Stimulated activated naive CD8-positive, alpha-beta T cell treated with anti-CD3 and anti-CD28 coated beads, Interleukin-15, amount 100 ng/mL, for 72 hours (primary cell): ENCODE results near the gene NRDE2.
"Not testable (repeated sequence)": the region's sequence is repeated elsewhere in the genome, so short reads cannot be mapped to it uniquely, and the experiment has no call there.

Experiments used
- ATAC-seq: fragments of 150-1000 bp; cut with Tn5 transposase; 2 replicates; pipeline ENCODE4 v1.10.0; 2021; ENCODE audit warnings: mild to moderate bottlenecking, moderate library complexity
- DNase-seq, 2 donors: peaks; one replicate each; pipeline ENCODE4 v3.0.0; 2021 to 2022
- H3K27ac Mint-ChIP-seq, 2 donors: one replicate each; pipeline ENCODE4 v1.8.0; 2022; ENCODE audit warnings: mild to moderate bottlenecking in 2 of 2, mixed read lengths in 2 of 2, moderate library complexity in 2 of 2
- H3K27me3 Mint-ChIP-seq: one replicate; pipeline ENCODE4 v1.8.0; 2022; ENCODE audit warnings: mixed read lengths
- H3K4me1 Mint-ChIP-seq: one replicate; pipeline ENCODE4 v1.8.0; 2022; ENCODE audit warnings: mild to moderate bottlenecking, mixed read lengths
- H3K4me3 Mint-ChIP-seq, 2 donors: one replicate each; pipeline ENCODE4 v1.8.0; 2022; ENCODE audit warnings: mild to moderate bottlenecking in 2 of 2, mixed read lengths in 2 of 2, moderate library complexity in 1 of 2
- H3K9me3 Mint-ChIP-seq, 2 donors: one replicate each; pipeline ENCODE4 v1.8.0; 2022; ENCODE audit warnings: mixed read lengths in 2 of 2

The NRDE2 gene

DNA sequence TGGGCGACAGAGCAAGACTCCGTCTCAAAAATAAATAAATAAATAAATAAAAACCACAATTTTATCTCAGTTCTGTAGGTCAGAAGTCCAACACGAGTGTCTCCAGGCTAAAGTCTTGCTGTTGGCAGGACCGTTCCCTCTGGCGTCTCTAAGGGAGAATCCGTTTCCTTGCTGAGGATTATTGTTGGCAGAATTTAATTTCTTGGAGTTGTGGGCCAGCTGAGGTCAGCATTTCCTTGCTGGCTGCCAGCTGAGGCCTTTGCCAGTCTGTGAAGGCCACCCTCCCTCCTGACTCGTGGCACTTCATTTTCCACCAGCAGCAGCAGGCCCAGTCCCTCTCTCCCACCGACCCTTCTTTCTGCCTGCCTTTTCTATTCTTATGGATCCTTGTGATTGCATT is 58.2 kb downstream of the NRDE2 start:
- DNase-seq (no peak), ATAC-seq (no peak)
- H3K4me3 Mint-ChIP-seq, result no peak overlapping the region
- peaks cover 16% of the 10 kb centered on the region for H3K4me1 Mint-ChIP-seq
- no peaks in the 10 kb centered on the region for H3K9me3 Mint-ChIP-seq
- H3K27me3 Mint-ChIP-seq, result no peaks in the 10 kb centered on the region
- H3K27ac Mint-ChIP-seq, result no peak overlapping the region

DNA sequence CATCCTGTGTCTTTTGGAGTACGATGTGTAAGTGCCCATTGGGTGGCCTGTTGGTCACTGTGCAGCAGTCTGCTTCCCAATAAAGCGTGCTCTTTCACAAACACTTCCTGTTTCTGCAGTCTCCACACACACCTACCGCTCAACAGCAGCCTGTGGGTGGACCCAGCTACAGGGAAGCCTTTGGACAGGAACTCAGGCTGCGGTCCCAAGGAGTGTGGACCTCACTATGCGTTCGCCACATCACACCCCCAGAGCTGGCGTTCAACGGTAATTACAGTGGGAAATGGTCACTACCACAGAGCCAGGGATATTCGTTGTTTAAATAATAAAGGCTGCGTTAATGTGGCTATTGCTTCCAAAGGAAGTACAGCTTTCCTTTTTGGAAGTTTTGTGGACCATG is 59.2 kb downstream of the NRDE2 start:
- Mint-ChIP-seq H3K27ac (no peak overlapping the region), H3K4me3 (no peak overlapping the region), H3K27me3 (no peaks in the 10 kb centered on the region), H3K4me1 (peaks cover 16% of the 10 kb centered on the region), H3K9me3 (no peaks in the 10 kb centered on the region)
- no peak for DNase-seq
- ATAC-seq, result no peak

DNA sequence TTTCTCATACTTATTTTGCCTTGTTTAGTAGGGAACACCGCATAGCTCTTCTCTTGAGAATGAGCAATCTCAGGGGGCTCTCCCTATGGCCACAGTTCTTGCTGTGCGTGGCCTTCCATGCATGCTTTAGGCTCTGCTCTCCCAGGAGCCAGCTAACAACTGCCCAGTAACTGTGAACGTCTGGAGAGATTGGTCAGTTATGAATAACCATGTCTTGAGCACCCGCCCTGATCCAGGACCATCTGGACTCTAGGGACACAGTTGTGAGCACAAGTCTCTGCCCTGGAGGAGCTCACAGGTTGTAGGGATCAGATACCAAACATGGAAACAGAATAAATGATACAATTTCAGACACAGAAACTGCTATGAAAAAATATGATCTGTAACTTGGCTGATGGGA is 63.3 kb downstream of the NRDE2 start:
- H3K9me3 Mint-ChIP-seq, result no peaks in the 10 kb centered on the region
- DNase-seq (no peak), ATAC-seq (no peak)
- peak overlapping the region in 1 of 2 donors; percentile 13 for H3K27ac Mint-ChIP-seq
- no peak overlapping the region for H3K4me3 Mint-ChIP-seq
- H3K27me3 Mint-ChIP-seq, result no peaks in the 10 kb centered on the region
- peaks cover 9% of the 10 kb centered on the region for H3K4me1 Mint-ChIP-seq

DNA sequence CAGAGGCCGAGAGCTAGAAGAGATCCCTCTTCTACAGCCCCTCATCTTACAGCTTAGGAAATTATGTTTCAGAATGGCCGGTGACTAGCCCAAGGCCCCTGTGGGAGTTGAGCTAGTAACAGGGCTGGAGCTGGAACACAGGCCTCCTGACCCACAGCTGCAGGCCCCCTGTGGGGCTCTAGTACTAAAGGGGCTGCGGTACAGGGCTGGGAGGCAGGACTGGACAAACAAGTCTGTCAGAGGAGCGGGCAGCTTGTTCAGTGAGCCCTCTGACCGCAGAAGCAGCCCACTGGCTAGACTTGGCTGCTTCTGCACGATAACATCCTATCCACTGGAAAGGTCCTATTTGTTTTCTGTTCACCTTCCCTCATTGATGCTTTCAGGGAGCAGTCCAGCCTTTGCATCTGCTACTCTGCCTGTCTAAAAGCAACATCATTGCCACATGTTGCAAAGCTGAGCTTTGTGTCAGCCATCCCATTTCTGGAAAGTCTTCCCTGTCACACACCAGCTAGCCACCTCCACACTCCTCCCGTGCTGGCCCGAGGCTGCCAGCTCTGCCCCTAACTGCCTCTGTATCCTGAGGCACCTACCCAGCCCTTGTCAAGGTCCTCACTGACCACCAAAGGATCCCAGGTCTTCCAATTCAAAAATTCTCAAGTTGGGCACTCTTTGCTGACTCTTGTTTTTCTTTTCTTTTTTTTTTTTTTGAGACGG is 65.1 kb downstream of the NRDE2 start:
- peaks cover 9% of the 10 kb centered on the region for H3K4me1 Mint-ChIP-seq
- no peak for DNase-seq
- ATAC-seq, result no peak
- no peaks in the 10 kb centered on the region for H3K9me3 Mint-ChIP-seq
- H3K27ac Mint-ChIP-seq, result peak overlapping the region in 1 of 2 donors; percentile 90
- no peak overlapping the region for H3K4me3 Mint-ChIP-seq
- no peaks in the 10 kb centered on the region for H3K27me3 Mint-ChIP-seq

DNA sequence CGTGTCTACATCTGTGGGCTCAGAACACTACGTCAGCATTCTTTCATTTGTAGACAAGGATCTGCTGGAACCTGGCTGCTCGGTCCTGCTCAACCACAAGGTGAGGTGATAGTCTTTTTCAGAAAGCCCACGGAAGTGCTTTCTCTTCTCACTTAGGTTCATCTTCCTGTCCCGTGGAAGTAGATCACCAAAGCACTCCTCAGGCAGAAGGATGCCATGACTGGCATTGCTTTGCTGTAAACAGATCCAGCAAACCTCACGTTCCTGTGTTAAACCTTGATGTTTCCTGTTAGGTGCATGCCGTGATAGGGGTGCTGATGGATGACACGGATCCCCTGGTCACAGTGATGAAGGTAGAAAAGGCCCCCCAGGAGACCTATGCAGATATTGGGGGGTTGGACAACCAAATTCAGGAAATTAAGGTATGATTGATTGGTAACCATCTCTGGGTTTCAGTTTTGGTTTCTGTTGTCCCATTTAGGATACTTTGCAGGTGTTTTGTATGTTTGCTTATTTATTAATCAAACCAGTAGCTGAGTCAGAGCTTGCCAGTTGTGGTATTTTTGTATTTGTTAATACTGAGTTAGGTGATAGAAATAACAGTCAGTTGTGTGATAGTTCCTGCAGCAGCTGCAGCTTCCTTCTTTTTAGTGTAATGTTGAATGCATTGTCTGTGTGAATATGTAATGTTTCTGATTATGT is 67.8 kb downstream of the NRDE2 start:
- ATAC-seq, result no peak
- Mint-ChIP-seq H3K27me3 (no peaks in the 10 kb centered on the region), H3K27ac (peak overlapping the region in 1 of 2 donors; percentile 63), H3K4me1 (peaks cover 10% of the 10 kb centered on the region), H3K9me3 (no peaks in the 10 kb centered on the region), H3K4me3 (no peak overlapping the region)
- no peak for DNase-seq

DNA sequence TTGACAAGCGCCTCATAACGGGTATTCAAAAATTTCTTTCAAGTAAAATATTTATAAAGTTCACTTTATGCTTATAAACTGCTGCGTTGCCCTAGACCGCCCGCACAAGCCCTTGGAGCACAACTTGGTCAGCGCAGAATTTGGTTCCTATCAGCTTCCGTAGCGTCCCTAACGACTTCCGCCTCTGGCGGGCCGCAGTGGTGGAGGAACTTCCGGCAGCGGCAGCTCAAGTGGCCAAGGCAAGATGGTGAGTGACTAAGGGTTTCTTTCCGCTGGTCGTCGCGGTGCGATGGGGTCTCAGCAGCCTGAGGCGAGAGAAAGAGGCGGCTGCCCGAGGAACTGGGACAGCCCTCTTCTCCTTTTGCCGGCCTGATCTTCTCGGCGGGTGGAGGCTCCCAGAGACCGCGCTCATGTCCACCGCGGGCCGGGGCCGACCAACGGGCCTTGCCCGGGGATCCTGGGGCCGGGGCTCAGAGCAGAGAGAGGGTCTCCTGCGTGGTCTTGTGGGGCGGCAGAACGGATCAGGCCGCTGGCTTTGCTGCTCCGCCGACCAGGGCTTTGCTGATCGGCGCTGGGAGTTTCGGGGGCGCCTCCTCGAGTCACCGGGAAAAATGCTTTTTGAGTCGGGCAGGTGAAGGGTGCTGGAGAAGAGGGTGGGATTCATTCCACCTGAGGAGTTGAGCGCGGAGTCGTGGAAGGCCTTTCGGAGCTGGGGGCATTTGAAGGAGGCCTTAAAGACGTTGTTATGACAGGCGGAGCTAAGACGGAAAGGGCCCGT is 75.2 kb downstream of the NRDE2 start, which contains the start of gene PSMC1:
PSMC1 (plus strand) TSS at position 200 of the 778 bp plus-strand sequence; CDS start at position 245, 45 bp downstream.
- Mint-ChIP-seq H3K27ac (peak within 1 kb of the TSS; percentile 99 to 100), H3K9me3 (no peaks in the 10 kb centered on the region), H3K27me3 (no peaks in the 10 kb centered on the region), H3K4me1 (peaks cover 32% of the 10 kb centered on the region), H3K4me3 (peak within 1 kb of the TSS; percentile 98 to 99)
- peak; percentile 84 to 93 for DNase-seq
- ATAC-seq, result peak; percentile 99

DNA sequence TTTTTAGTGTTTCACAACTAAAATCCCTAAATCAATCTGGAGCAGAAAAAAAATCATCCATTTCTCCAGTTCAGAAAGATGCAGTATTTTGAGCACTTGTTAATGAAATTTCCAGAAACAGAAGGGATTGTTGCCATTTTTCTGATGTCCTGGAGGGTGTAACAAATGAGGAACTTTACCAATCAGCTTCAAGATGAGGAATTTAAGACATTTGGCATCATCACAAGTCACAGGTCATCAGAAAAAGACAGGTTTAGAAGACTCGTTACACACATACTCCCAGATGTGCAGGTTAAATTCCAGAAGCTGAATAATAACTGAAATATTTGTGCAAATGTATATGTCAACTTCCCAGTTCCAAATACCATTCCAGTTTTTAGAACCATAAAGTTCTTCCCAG is 75.9 kb downstream of the NRDE2 start:
- ATAC-seq (no peak), DNase-seq (no peak)
- Mint-ChIP-seq H3K4me1 (peaks cover 32% of the 10 kb centered on the region), H3K27me3 (no peaks in the 10 kb centered on the region), H3K4me3 (peak overlapping the region; percentile 55 to 98), H3K9me3 (no peaks in the 10 kb centered on the region), H3K27ac (peak overlapping the region in 1 of 2 donors; percentile 89)

DNA sequence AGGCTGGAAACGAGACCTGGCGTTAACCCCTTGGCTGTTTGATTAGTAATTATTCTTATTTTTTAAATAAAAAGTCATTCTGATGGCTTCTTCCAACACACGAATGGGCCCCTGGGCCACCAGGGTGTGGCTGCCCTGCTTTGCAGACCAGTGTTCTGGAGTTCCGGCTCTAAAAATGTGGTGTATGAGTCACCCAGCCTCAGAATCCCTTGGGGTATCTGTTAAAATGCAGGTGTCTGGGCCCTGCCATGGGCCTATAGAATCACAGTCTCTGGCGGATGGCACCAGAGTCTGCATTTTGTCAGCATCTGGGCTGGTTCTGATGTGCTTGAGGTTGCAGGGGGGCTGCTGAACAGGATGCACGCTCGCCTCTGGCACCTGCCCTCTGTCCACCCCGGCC is 77.9 kb downstream of the NRDE2 start:
- no peak overlapping the region for H3K27ac Mint-ChIP-seq
- peaks cover 31% of the 10 kb centered on the region for H3K4me1 Mint-ChIP-seq
- no peaks in the 10 kb centered on the region for H3K9me3 Mint-ChIP-seq
- DNase-seq, result no peak
- no peak for ATAC-seq
- H3K27me3 Mint-ChIP-seq, result peaks cover 8% of the 10 kb centered on the region
- H3K4me3 Mint-ChIP-seq, result no peak overlapping the region

DNA sequence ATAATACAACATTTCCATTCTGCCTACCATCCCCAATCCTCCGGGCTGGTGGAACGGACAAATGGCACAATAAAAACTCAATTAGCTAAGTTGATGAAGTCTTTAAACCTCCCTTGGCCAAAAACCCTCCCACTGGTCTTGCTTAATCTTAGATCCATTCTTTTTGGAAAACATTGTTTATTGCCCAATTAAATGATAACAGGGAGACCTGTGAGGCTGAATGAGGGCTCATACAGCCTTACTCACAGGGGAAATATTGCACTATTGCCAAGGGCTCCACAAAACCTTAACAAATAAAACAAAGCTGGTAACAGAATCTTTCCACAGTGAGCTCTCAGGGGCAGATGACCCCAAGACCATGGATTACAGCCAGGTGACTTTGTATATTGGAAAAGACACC is 83.1 kb downstream of the NRDE2 start:
- H3K27me3 Mint-ChIP-seq, result peaks cover 25% of the 10 kb centered on the region
- H3K4me1 Mint-ChIP-seq, result no peaks in the 10 kb centered on the region
- DNase-seq (no peak), ATAC-seq (no peak)
- no peaks in the 10 kb centered on the region for H3K9me3 Mint-ChIP-seq
- no peak overlapping the region for H3K27ac Mint-ChIP-seq
- H3K4me3 Mint-ChIP-seq, result no peak overlapping the region

DNA sequence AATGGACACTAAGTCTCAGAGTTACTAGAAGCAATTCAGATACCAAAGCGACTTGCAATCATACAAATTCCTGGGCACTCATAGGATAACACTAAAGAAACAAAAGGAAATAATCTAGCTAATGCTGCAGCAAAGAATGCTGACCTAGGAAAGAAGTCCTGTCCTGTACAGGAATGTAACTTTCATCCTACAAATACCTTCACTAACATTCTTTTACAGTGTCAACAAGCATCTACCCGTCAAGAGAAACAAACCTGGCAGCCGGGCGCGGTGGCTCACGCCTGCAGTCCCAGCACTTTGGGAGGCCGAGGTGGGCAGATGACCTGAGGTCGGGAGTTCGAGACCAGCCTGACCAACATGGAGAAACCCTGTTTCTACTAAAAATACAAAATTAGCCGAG is 84.3 kb downstream of the NRDE2 start:
- not testable (repeated sequence) for H3K4me3 Mint-ChIP-seq, H3K27ac Mint-ChIP-seq, DNase-seq, H3K9me3 Mint-ChIP-seq, ATAC-seq, H3K4me1 Mint-ChIP-seq
- H3K27me3 Mint-ChIP-seq, result peaks cover 25% of the 10 kb centered on the region

DNA sequence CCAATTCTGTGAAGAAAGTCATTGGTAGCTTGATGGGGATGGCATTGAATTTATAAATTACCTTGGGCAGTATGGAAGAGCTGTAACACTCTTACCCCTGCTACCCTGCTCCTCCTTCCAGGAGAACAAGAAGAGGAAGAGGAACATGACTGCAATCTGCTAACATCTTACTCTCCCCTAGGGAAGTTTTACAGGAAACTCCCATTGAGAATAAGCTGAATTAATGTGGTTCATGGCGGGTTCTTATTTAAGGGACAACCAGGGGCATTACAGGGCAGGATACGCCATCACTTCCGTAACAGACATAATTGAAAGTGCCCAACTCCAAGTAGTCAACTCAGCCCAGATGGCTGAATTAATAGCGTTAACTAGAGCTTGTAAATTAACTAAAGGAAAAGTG is 84.8 kb downstream of the NRDE2 start:
- no peak for DNase-seq
- Mint-ChIP-seq H3K4me3 (no peak overlapping the region), H3K27me3 (peaks cover 25% of the 10 kb centered on the region), H3K4me1 (no peaks in the 10 kb centered on the region), H3K27ac (no peak overlapping the region), H3K9me3 (no peaks in the 10 kb centered on the region)
- no peak for ATAC-seq

DNA sequence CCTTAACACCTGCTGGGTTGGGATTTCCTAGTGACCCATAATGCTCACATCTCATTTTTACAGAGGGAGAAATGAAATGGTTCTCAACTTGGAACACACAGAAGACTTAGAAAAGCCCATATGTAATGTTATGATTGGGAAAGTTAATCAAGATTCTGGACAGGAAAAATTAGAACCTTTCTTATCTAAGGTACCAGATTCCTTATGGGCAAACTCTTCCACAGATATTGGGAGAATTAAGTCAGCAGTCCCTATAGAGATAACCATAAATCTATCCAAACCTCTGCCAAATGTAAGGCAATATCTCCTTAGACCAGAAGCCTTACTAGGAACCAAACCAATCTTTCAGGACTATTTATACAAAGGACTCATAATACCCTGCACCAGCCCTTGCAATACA is 89.3 kb downstream of the NRDE2 start:
- DNase-seq (no peak), ATAC-seq (no peak)
- Mint-ChIP-seq H3K4me1 (no peaks in the 10 kb centered on the region), H3K27me3 (peaks cover 3% of the 10 kb centered on the region), H3K9me3 (peaks cover 30 to 33% of the 10 kb centered on the region in 2 donors), H3K4me3 (no peak overlapping the region), H3K27ac (no peak overlapping the region)

DNA sequence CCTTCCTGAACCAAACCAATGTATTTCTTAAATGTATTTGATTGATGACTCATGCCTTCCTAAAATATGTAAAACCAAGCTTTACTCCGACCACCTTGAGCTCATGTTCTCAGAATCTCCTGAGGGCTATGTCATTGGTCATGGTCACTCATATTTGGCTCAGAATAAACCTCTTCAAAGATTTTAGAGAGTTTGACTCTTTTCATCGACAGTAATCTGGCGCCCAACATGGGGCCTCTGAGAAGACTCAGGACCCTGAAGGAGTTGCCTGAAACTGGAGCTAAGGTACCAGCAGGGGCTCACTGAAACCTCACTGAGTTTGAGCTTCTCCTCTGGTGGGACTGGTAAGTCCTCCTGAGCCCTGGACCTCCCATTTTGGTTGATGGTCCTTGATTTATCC is 92.6 kb downstream of the NRDE2 start:
- Mint-ChIP-seq H3K9me3 (peaks cover 32 to 41% of the 10 kb centered on the region in 2 donors), H3K4me1 (no peaks in the 10 kb centered on the region), H3K4me3 (no peak overlapping the region), H3K27me3 (peaks cover 23% of the 10 kb centered on the region), H3K27ac (no peak overlapping the region)
- ATAC-seq (no peak), DNase-seq (no peak)

DNA sequence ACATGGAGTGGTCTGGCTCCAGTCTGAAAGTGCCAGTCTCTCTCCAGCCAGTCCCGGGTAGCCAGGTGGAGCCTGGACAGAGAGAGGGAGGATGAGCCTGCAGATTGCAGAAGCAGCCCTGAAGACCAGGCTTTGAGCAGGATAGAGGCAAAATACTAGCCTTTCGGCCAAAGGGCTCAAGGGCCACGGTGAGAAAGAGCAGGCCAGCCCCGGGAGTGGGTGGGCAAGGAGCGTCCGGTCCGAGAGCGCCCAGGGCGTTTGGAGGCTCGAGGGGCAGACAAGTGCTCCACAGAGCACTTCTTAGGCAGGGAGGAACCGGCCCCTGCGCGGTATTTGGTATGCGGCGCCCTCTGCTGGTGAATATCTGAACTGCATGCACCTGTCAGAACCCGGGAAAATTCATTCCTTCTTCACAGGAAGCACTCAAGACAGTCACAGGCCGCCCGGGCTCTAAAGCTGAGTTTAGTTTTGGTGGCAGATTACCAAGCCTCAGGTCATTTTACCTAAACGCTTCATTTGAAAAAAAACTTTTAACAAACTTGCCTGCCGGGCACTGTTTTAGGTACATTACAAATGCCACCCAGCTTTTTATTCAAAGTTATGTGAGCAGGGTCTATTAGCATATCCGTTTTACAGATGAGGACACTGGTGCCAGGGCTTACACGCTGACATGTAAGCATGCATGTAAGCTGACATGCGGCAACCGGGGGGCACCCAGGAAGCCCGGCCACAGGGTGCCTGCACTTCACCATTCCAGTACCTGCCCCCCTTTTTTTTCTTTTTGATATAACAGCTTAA is 96.4 kb downstream of the NRDE2 start:
- no peak overlapping the region for H3K27ac Mint-ChIP-seq
- no peaks in the 10 kb centered on the region for H3K4me1 Mint-ChIP-seq
- peaks cover 23% of the 10 kb centered on the region for H3K27me3 Mint-ChIP-seq
- ATAC-seq (peak; percentile 78), DNase-seq (peak; percentile 61 to 62)
- H3K9me3 Mint-ChIP-seq, result peaks cover 25 to 32% of the 10 kb centered on the region in 2 donors
- H3K4me3 Mint-ChIP-seq, result no peak overlapping the region

DNA sequence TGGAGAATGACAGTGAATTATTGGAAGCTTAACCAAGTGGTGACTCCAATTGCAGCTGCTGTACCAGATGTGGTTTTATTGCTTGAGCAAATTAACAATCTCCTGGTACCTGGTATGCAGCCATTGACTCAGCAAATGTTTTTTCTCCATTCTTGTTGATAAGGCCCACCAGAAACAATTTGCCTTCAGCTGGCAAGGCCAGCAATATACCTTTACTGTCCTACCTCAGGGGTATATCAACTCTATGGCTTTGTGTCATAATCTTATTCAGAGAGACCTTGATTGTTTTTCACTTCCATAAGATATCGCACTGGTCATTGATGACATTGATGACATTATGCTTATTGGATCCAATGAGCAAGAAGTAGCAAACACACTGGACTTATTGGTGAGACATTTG is 101.8 kb downstream of the NRDE2 start:
- not testable (repeated sequence) for H3K27me3 Mint-ChIP-seq, H3K4me3 Mint-ChIP-seq, H3K9me3 Mint-ChIP-seq, H3K27ac Mint-ChIP-seq, DNase-seq, ATAC-seq, H3K4me1 Mint-ChIP-seq
